GM12878 (cell line): Measurements from ENCODE around the gene ZNF112. TPM values are rescaled to one million over a fixed set of nuclear protein-coding genes. Genes with fewer than 3 reads are reported as not detected.

Experiments
- E4F1 ChIP-seq: fragments of 450-650 bp; IDR thresholded peaks from 2 replicates; pipeline ENCODE4 v1.6.1; 2018; ENCODE audit warnings: borderline replicate concordance, mild to moderate bottlenecking; ENCODE audit not compliant: partially characterized antibody
- EED ChIP-seq: sonication (generic); IDR thresholded peaks from 2 replicates; pipeline ENCODE4 v1.6.1; 2016; ENCODE audit warnings: antibody characterized with exemption, low read depth
- IRF4 ChIP-seq: IDR thresholded peaks from 2 replicates; pipeline ENCODE4 v1.6.1; 2011; ENCODE audit warnings: low read depth, low read length
- KDM1A ChIP-seq: fragments of 200-600 bp; sonication (generic); IDR thresholded peaks from 2 replicates; pipeline ENCODE4 v1.6.1; 2016; ENCODE audit warnings: borderline replicate concordance
- LARP7 ChIP-seq: fragments of 450-650 bp; IDR thresholded peaks from 2 replicates; pipeline ENCODE4 v1.6.1; 2017; ENCODE audit warnings: mild to moderate bottlenecking
- MEF2A ChIP-seq: IDR thresholded peaks from 2 replicates; pipeline ENCODE4 v1.6.1; 2011; ENCODE audit warnings: low read depth, mild to moderate bottlenecking, low read length, moderate library complexity; ENCODE audit not compliant: insufficient read depth
- POU2F2 ChIP-seq: IDR thresholded peaks from 3 replicates; pipeline ENCODE4 v1.6.1; 2011; ENCODE audit warnings: low read depth, mild to moderate bottlenecking, low read length, borderline replicate concordance
- RELA ChIP-seq: fragments of 450-650 bp; IDR thresholded peaks from 2 replicates; pipeline ENCODE4 v1.8.0; 2014; ENCODE audit warnings: borderline replicate concordance; ENCODE audit not compliant: partially characterized antibody
- SIN3A ChIP-seq: IDR thresholded peaks from 2 replicates; pipeline ENCODE4 v1.6.1; 2012; ENCODE audit warnings: low read depth, low read length, improper control_type of control experiment
- SMAD1 ChIP-seq: fragments of 450-650 bp; IDR thresholded peaks from 2 replicates; pipeline ENCODE4 v1.6.1; 2018; ENCODE audit warnings: mild to moderate bottlenecking, low read depth; ENCODE audit not compliant: partially characterized antibody
- SMAD5 ChIP-seq: IDR thresholded peaks from 2 replicates; pipeline ENCODE4 v1.6.1; 2016; ENCODE audit warnings: antibody characterized with exemption, low read depth
- SP1 ChIP-seq: IDR thresholded peaks from one replicate; pipeline ENCODE4 v1.6.1; 2011; ENCODE audit warnings: low read depth, low read length
- SPI1 ChIP-seq: IDR thresholded peaks from 2 replicates; pipeline ENCODE4 v1.6.1; 2011; ENCODE audit warnings: low read depth, mild to moderate bottlenecking, low read length, moderate library complexity, borderline replicate concordance; ENCODE audit not compliant: insufficient read depth
- SREBF1 ChIP-seq: IDR thresholded peaks from 2 replicates; pipeline ENCODE4 v1.6.1; 2012; ENCODE audit warnings: mild to moderate bottlenecking, low read length
- SUPT20H ChIP-seq: IDR thresholded peaks from 2 replicates; pipeline ENCODE4 v1.6.1; 2011; ENCODE audit warnings: low read depth, mild to moderate bottlenecking, low read length, moderate library complexity, borderline replicate concordance; ENCODE audit not compliant: control insufficient read depth
- TARDBP ChIP-seq: IDR thresholded peaks from 2 replicates; pipeline ENCODE4 v1.6.1; 2016; ENCODE audit warnings: borderline replicate concordance
- TCF12 ChIP-seq: IDR thresholded peaks from 2 replicates; pipeline ENCODE4 v1.6.1; 2011; ENCODE audit warnings: low read depth, mild to moderate bottlenecking, low read length
- TCF3 ChIP-seq: IDR thresholded peaks from 2 replicates; pipeline ENCODE4 v1.6.1; 2012; ENCODE audit warnings: low read depth, mild to moderate bottlenecking, low read length, borderline replicate concordance; ENCODE audit not compliant: insufficient read depth
- WRNIP1 ChIP-seq: IDR thresholded peaks from 2 replicates; pipeline ENCODE4 v1.6.1; 2011; ENCODE audit warnings: low read depth, low read length, improper control_type of control experiment, borderline replicate concordance
- YY1 ChIP-seq: IDR thresholded peaks from 2 replicates; pipeline ENCODE4 v1.6.1; 2011; ENCODE audit warnings: low read depth, mild to moderate bottlenecking, low read length
- polyA plus RNA-seq, 11 experiments: library from polyadenylated mRNA; depleted of rRNA in 4 of 11; unstranded in 6 of 11; stranded (reverse) in 5 of 11; fragments of >200 nt; fragmentation: Nextera tagmentation in 4 of 11; fragmentation: Illumina TruSeq in 1 of 11; extraction: Ambion mirVana in 4 of 11; extraction: Trizol in 1 of 11; gene quantifications; 1 replicate in 1 of 11; 2 replicates in 10 of 11; pipeline versions ENCODE4 v1.2.1 to v1.2.3, GENCODE V29; 2011 to 2016; ENCODE audit warnings: inconsistent platforms in 2 of 11, missing spikeins in 2 of 11, low read depth in 1 of 11
- total RNA-seq, 4 experiments: library from RNA; depleted of rRNA in 3 of 4; stranded (reverse); fragments of >200 nt in 3 of 4; fragmentation: Illumina TruSeq in 1 of 4; extraction: Trizol in 1 of 4; gene quantifications; 2 replicates each; pipeline versions ENCODE4 v1.2.1 to v1.2.3, GENCODE V29; 2013 to 2021
- TF ChIP-seq, protein P1 (sequence below): IDR thresholded peaks from 2 replicates; pipeline ENCODE4 v1.6.1; 2012; ENCODE audit warnings: improper control_type of control experiment, low read depth, low read length; ENCODE audit not compliant: insufficient replicate concordance
- TF ChIP-seq, protein P2 (sequence below): fragments of 450-650 bp; IDR thresholded peaks from 2 replicates; pipeline ENCODE4 v1.6.1; 2016; ENCODE audit warnings: mild to moderate bottlenecking

The ZNF112 gene
- total and polyA plus RNA-seq, 10 of the 15 experiments (the other 5 are each of a cell fraction or from before 2014, with no cell fraction given), result 0.03 to 0.25 (median 0.07) TPM; not detected in 4

DNA sequence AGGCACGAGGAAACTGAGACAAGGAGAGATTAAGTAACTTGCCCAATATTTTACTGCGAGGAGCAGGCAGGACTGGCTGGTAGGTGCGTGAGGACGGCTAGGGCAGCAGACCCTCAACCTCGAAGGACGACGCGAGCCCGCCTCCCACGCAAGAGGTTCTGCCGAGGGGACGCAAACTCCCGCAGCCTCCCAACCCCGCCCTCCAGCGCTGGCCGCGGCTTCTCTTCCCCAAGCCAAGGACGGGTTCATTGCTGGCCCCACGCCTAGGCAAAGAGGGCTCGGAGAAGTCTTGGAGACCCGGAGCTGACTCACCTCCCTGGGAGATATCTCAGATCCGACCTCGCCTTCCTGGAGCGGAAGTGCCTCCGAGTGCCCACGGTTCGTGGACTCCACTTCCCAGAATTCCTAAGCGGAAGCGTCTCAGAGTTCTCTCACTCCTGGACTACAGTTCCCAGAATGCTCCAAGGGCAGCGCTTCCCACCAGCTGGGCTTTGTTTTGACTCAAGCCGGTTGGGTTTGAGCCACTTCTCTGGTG lies 51.8 kb downstream of the ZNF112 start, which contains the start of gene ZNF235 (continued):
- TF ChIP-seq, protein P1, sequence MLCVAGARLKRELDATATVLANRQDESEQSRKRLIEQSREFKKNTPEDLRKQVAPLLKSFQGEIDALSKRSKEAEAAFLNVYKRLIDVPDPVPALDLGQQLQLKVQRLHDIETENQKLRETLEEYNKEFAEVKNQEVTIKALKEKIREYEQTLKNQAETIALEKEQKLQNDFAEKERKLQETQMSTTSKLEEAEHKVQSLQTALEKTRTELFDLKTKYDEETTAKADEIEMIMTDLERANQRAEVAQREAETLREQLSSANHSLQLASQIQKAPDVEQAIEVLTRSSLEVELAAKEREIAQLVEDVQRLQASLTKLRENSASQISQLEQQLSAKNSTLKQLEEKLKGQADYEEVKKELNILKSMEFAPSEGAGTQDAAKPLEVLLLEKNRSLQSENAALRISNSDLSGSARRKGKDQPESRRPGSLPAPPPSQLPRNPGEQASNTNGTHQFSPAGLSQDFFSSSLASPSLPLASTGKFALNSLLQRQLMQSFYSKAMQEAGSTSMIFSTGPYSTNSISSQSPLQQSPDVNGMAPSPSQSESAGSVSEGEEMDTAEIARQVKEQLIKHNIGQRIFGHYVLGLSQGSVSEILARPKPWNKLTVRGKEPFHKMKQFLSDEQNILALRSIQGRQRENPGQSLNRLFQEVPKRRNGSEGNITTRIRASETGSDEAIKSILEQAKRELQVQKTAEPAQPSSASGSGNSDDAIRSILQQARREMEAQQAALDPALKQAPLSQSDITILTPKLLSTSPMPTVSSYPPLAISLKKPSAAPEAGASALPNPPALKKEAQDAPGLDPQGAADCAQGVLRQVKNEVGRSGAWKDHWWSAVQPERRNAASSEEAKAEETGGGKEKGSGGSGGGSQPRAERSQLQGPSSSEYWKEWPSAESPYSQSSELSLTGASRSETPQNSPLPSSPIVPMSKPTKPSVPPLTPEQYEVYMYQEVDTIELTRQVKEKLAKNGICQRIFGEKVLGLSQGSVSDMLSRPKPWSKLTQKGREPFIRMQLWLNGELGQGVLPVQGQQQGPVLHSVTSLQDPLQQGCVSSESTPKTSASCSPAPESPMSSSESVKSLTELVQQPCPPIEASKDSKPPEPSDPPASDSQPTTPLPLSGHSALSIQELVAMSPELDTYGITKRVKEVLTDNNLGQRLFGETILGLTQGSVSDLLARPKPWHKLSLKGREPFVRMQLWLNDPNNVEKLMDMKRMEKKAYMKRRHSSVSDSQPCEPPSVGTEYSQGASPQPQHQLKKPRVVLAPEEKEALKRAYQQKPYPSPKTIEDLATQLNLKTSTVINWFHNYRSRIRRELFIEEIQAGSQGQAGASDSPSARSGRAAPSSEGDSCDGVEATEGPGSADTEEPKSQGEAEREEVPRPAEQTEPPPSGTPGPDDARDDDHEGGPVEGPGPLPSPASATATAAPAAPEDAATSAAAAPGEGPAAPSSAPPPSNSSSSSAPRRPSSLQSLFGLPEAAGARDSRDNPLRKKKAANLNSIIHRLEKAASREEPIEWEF, result peak; percentile 38
- no peak for TF ChIP-seq KDM1A
- no peak for TF ChIP-seq SMAD1
- TF ChIP-seq WRNIP1, result no peak
- TF ChIP-seq YY1, result peak; percentile 51; the same call in 1 of the 2 replicates
- 0 out of 2 replicates have a peak, but pooled peaks have one; percentile 37 for TF ChIP-seq TCF3
- TF ChIP-seq IRF4, result peak; percentile 72
- TF ChIP-seq TCF12, result no peak
- peak; percentile 56; the same call in 1 of the 2 replicates for TF ChIP-seq SREBF1
- TF ChIP-seq SMAD5, result peak; percentile 72; the same call in 1 of the 2 replicates
- TF ChIP-seq SP1, result no peak
- TF ChIP-seq SIN3A, result peak; percentile 83; the same call in 1 of the 2 replicates
- TF ChIP-seq SUPT20H, result no peak
- TF ChIP-seq, protein P2, sequence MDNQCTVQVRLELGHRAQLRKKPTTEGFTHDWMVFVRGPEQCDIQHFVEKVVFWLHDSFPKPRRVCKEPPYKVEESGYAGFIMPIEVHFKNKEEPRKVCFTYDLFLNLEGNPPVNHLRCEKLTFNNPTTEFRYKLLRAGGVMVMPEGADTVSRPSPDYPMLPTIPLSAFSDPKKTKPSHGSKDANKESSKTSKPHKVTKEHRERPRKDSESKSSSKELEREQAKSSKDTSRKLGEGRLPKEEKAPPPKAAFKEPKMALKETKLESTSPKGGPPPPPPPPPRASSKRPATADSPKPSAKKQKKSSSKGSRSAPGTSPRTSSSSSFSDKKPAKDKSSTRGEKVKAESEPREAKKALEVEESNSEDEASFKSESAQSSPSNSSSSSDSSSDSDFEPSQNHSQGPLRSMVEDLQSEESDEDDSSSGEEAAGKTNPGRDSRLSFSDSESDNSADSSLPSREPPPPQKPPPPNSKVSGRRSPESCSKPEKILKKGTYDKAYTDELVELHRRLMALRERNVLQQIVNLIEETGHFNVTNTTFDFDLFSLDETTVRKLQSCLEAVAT, result 0 out of 2 replicates have a peak, but pooled peaks have one; percentile 14
- peak; percentile 67 for TF ChIP-seq RELA
- 0 out of 2 replicates have a peak, but pooled peaks have one; percentile 7 for TF ChIP-seq MEF2A
- TF ChIP-seq TARDBP, result peak; percentile 85
- peak; percentile 9 for TF ChIP-seq E4F1
- TF ChIP-seq POU2F2, result 0 out of 3 replicates have a peak, but pooled peaks have one; percentile 10
- TF ChIP-seq SPI1, result peak; percentile 70; the same call in 1 of the 2 replicates
- peak; percentile 19; the same call in 1 of the 2 replicates for TF ChIP-seq EED
- no peak; the same call in 1 of the 2 replicates for TF ChIP-seq LARP7
